ENCODE results near the gene ERFL. TPM values are rescaled to one million over a fixed set of nuclear protein-coding genes. Genes with fewer than 3 reads are reported as not detected.
A peak's percentile ranks its signal among the peaks of the same experiment; 100 is the strongest.

The ERFL gene
- total and polyA plus RNA-seq, 2 of the 8 experiments (the other 6 are each of a cell fraction or from before 2014, with no cell fraction given), result 0.12 TPM; not detected in 1

DNA sequence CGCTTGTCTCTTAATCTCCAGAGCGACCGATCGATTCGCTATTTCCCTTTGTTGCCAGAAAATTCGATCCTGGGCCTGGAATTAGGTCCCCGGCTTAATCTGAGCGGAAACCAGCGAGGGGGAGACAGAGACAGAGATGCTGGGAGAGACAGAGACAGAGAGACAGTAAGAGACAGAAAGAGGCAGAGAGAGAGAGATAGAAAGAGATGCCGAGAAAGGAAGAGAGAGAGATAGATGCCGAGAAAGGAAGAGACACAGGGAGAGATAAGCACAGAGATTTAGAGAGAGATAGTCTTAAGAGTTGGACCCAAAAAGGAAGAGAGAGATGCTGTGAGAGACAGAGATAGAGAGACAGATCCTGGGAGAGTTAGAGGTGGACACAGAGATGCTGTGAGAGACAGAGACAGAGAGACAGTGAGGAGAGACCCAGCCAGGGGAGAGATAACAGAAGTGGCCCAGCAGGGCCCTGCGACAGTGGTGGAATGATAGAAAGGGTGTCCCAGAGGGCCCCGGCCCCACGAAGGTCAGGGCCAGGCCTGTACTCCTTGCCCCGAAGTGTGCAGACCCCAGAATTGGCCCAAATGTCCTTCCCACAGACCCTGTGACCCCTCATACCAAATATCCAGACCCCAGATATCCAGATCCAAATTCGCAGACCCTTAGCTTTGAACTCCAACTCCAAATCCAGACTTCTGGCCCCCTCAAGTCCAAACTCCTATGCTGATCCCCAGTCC, 1.3 kb downstream of the ERFL start:
- Histone ChIP-seq H3K23ac (ENCODE audit: insufficient read length) (no peak overlapping the region), H2BK5ac (ENCODE audit: low read depth, low read length) (no peak overlapping the region), H3K4me1 (replicated peaks in 1 of 4; ENCODE audit: control insufficient read depth in 3 of 4, insufficient read depth in 4 of 4, low read length in 3 of 4) (peaks cover 6 to 21% (median 12%) of the 10 kb centered on the region in 4 experiments), H3K79me2 (ENCODE audit: control insufficient read depth in 1 of 2, insufficient read depth in 2 of 2, low read length in 2 of 2) (no peaks in the 10 kb centered on the region), H3K9ac (replicated peaks in 1 of 4; ENCODE audit: extremely low read depth in 1 of 4, low read depth in 3 of 4, low read length in 3 of 4) (no peak overlapping the region), H3K4me3 (ENCODE audit: extremely low read depth in 1 of 4, insufficient read depth in 2 of 4, low read depth in 3 of 4, low read length in 4 of 4) (peak overlapping the region in 1 of 4 experiments; percentile 60; a peak in 2 of 8 replicates), H3K4ac (replicated peaks; ENCODE audit: insufficient read length, low read depth, low read length) (no peak overlapping the region), H2BK120ac (replicated peaks; ENCODE audit: low read depth, low read length) (no peak overlapping the region), H4K20me1 (replicated peaks in 1 of 2; ENCODE audit: control insufficient read depth in 1 of 2, insufficient read depth in 2 of 2, low read length in 2 of 2) (peaks cover 10 to 30% of the 10 kb centered on the region in 2 experiments), H2BK20ac (ENCODE audit: low read length) (no peak overlapping the region), H2AK5ac (ENCODE audit: low read depth, low read length) (no peak overlapping the region; the same call in 1 of the 2 replicates), H3K18ac (ENCODE audit: extremely low read depth, low read length) (no peak overlapping the region), H2BK12ac (ENCODE audit: low read depth, low read length) (no peak overlapping the region), H3K4me2 (ENCODE audit: insufficient read depth in 1 of 2, low read depth in 2 of 2, low read length in 2 of 2) (peak overlapping the region in 1 of 2 experiments; percentile 66; a peak in 1 of 4 replicates), H3K9me3 (ENCODE audit: insufficient read depth in 2 of 2, low read depth in 1 of 2, low read length in 1 of 2) (no peaks in the 10 kb centered on the region), H3K14ac (ENCODE audit: insufficient read length) (no peak overlapping the region), H3K27me3 (replicated peaks in 1 of 4; ENCODE audit: control insufficient read depth in 3 of 4, extremely low read depth in 1 of 4, insufficient read depth in 3 of 4, low read length in 3 of 4) (peaks cover 89 to 98% (median 95%) of the 10 kb centered on the region in 4 experiments), H4K5ac (ENCODE audit: insufficient read length, low read depth, low read length) (no peak overlapping the region), H3K79me1 (ENCODE audit: low read depth, low read length) (no peaks in the 10 kb centered on the region), H3K56ac (replicated peaks; ENCODE audit: insufficient read length, low read depth, low read length) (no peak overlapping the region), H3K23me2 (ENCODE audit: low read depth, low read length) (peaks cover 10% of the 10 kb centered on the region), H4K91ac (replicated peaks; ENCODE audit: insufficient read length, low read length) (no peak overlapping the region), H3K27ac (ENCODE audit: low read depth, low read length) (no peak overlapping the region), H2BK15ac (ENCODE audit: low read length) (no peak overlapping the region), H4K8ac (ENCODE audit: extremely low read depth, insufficient read depth, low read length) (no peak overlapping the region), H2AFZ (ENCODE audit: low read length) (no peak overlapping the region), H3K36me3 (ENCODE audit: control insufficient read depth in 2 of 4, insufficient read depth in 4 of 4, low read length in 3 of 4) (no peaks in the 10 kb centered on the region)
- no peak for FAIRE-seq
- no peak for DNase-seq (ENCODE audit: low read depth in 1 of 2, low spot score in 2 of 2)
- 64% methylated on average over 11 of the region's 16 CpGs; no CpG with 5 or more reads in 1 of the 2 experiments for WGBS, 2 experiments (ENCODE audit: extremely low coverage in 1 of 2, insufficient coverage in 1 of 2, insufficient read length in 1 of 2, insufficient replicate concordance in 2 of 2, low coverage in 1 of 2, low lambda C conversion rate in 2 of 2, missing lambda C conversion rate in 1 of 2)
- ChIA-PET CTCF (ENCODE audit: partially characterized antibody) (interaction anchor here (1.4 to 1.5 kb wide), 4 partner anchors 11 to 54 kb away, joined by 5 to 6 read pairs (median 6); no protein-coding TSS in a partner anchor), POLR2A (ENCODE audit: partially characterized antibody) (interaction anchor here (0.7 to 9.6 kb wide), 5 partner anchors 10 to 66 kb away, joined by 4 to 71 read pairs (median 5); partner anchors contain the start of gene RPS19)
- no peak for TF ChIP-seq EGR1 (IDR thresholded peaks at IDR 0.05; ENCODE audit: borderline replicate concordance, low read depth, low read length)
- TF ChIP-seq MAFK (IDR thresholded peaks at IDR 0.05; ENCODE audit: low read depth, low read length), result no peak
- TF ChIP-seq SUZ12 (IDR thresholded peaks at IDR 0.05; ENCODE audit: low read length), result peak; percentile 53
- TF ChIP-seq KDM1A (IDR thresholded peaks at IDR 0.05; ENCODE audit: borderline replicate concordance, low read length), result no peak
- TF ChIP-seq TAF7 (optimal IDR thresholded peaks at IDR 0.05; ENCODE audit: borderline replicate concordance, low read depth, low read length), result no peak
- TF ChIP-seq FOSL1 (IDR thresholded peaks at IDR 0.05; ENCODE audit: insufficient read depth, low read depth, low read length), result no peak
- TF ChIP-seq EZH2 (IDR thresholded peaks at IDR 0.05; ENCODE audit: low read depth, low read length, severe bottlenecking), result peak; percentile 55
- no peak for TF ChIP-seq BCL11A (IDR thresholded peaks at IDR 0.05; ENCODE audit: low read depth in 2 of 2, low read length in 2 of 2)
- TF ChIP-seq RFX5 (IDR thresholded peaks at IDR 0.05; ENCODE audit: borderline replicate concordance, low read depth, low read length), result no peak
- TF ChIP-seq RNF2 (IDR thresholded peaks at IDR 0.05; ENCODE audit: borderline replicate concordance, low read depth, low read length, missing control alignments, poor library complexity, severe bottlenecking), result peak; percentile 55
- no peak for TF ChIP-seq NRF1 (IDR thresholded peaks at IDR 0.05; ENCODE audit: low read depth, low read length)
- TF ChIP-seq KDM5A (IDR thresholded peaks at IDR 0.05; ENCODE audit: low read length), result no peak

Measured in H1 (cell line).